Panc1 (cell line): ENCODE measurements around the gene AMHR2. TPM values are rescaled to one million over a fixed set of nuclear protein-coding genes. Genes with fewer than 3 reads are reported as not detected.

Experiments used
- ATAC-seq: fragments of 200-7000 bp; cut with Tn5 transposase; 2 replicates; pipeline ENCODE4 v1.9.1; 2020; ENCODE audit warnings: mild to moderate bottlenecking, moderate library complexity
- BruUV-seq: library from RNA; stranded (reverse); fragments of 400-500 nt; replicated peaks from 2 replicates; lab custom pipeline; 2021; lab: Mats Ljungman, UMichigan
- CTCF ChIA-PET: fragments of 300-600 bp; sonication (Branson Sonifier 250); formaldehyde crosslinking; loops from one replicate; lab custom pipeline; 2022; ENCODE audit warnings: antibody characterized with exemption; lab: Charles Lee
- POLR2A ChIA-PET: fragments of 300-600 bp; sonication (Branson Sonifier 250); formaldehyde crosslinking; loops from one replicate; lab custom pipeline; 2022; ENCODE audit warnings: antibody characterized with exemption; lab: Charles Lee
- DNase-seq: peaks from one replicate; pipeline ENCODE4 v3.0.0-alpha.2; 2010; ENCODE audit warnings: low read depth, low spot score
- H3K27ac ChIP-seq: 2 replicates; pipeline ENCODE4 v1.5.1; 2011; ENCODE audit warnings: mild to moderate bottlenecking, low read length, inconsistent platforms
- H3K27me3 ChIP-seq: fragments of 200-500 bp; sonication (Bioruptor generic); 2 replicates; pipeline ENCODE4 v1.6.0; 2014; ENCODE audit warnings: low read length, inconsistent platforms; ENCODE audit not compliant: control insufficient read depth, insufficient read depth
- H3K36me3 ChIP-seq: fragments of 200-500 bp; sonication (Bioruptor generic); 2 replicates; pipeline ENCODE4 v1.5.1; 2014; ENCODE audit warnings: inconsistent platforms, mild to moderate bottlenecking, low read length, moderate library complexity; ENCODE audit not compliant: control insufficient read depth, insufficient read depth
- H3K4me1 ChIP-seq: 2 replicates; pipeline ENCODE4 v1.5.1; 2011; ENCODE audit warnings: inconsistent platforms, mild to moderate bottlenecking, low read length, moderate library complexity; ENCODE audit not compliant: control insufficient read depth, insufficient read depth
- H3K4me3 ChIP-seq, 2 experiments: 2 replicates each; pipeline ENCODE4 v1.5.1; 2011 to 2012; ENCODE audit warnings: low read depth in 2 of 2, low read length in 2 of 2, mild to moderate bottlenecking in 2 of 2, inconsistent platforms in 1 of 2, moderate library complexity in 1 of 2
- H3K9me3 ChIP-seq: fragments of 200-500 bp; sonication (Bioruptor generic); 2 replicates; pipeline ENCODE4 v1.5.1; 2014; ENCODE audit warnings: low read depth, mild to moderate bottlenecking, inconsistent platforms, low read length, moderate library complexity; ENCODE audit not compliant: control insufficient read depth, insufficient read depth
- POLR2AphosphoS5 ChIP-seq: IDR thresholded peaks from 2 replicates; pipeline ENCODE4 v1.6.1; 2012; ENCODE audit warnings: mild to moderate bottlenecking, low read depth, low read length, moderate library complexity
- REST ChIP-seq, 2 experiments: IDR thresholded peaks; 2 replicates each; pipeline ENCODE4 v1.6.1; 2011 to 2012; ENCODE audit warnings: low read depth in 2 of 2, control low read depth in 1 of 2, low read length in 1 of 2, mild to moderate bottlenecking in 1 of 2, moderate library complexity in 1 of 2; ENCODE audit not compliant: insufficient read depth in 1 of 2
- SIN3A ChIP-seq: IDR thresholded peaks from 2 replicates; pipeline ENCODE4 v1.6.1; 2012; ENCODE audit warnings: low read depth, mild to moderate bottlenecking, low read length, moderate library complexity, borderline replicate concordance; ENCODE audit not compliant: insufficient read depth
- TCF7L2 ChIP-seq: IDR thresholded peaks from 2 replicates; pipeline ENCODE4 v1.6.1; 2011; ENCODE audit warnings: mild to moderate bottlenecking, low read depth, low read length, inconsistent platforms
- in situ Hi-C: cut with HindIII; loops from 2 replicates; pipeline ENCODE4 v1.10.0; 2016; ENCODE audit warnings: low sequenced_read_pairs, low pct_unique_long_range_greater_than_20kb
- intact Hi-C: fragments of 100-400 bp; cut with micrococcal nuclease; formaldehyde crosslinking; loops from one replicate; pipeline ENCODE4 v1.10.0; 2022; ENCODE audit not compliant: unreplicated experiment
- total RNA-seq: library from RNA; stranded (reverse); gene quantifications from one replicate; pipeline ENCODE4 v1.2.1, GENCODE V29; 2021; ENCODE audit not compliant: unreplicated experiment
- TF ChIP-seq, protein P1 (sequence below): fragments of 450-650 bp; IDR thresholded peaks from 2 replicates; pipeline ENCODE4 v1.5.1; 2017; ENCODE audit warnings: mild to moderate bottlenecking

The AMHR2 gene
- total RNA-seq, 1 experiment from 2014 or later: 0.13 TPM

GRCh38 chr12:53379389-53380103, 44.1 kb upstream of the AMHR2 start:
- DNase-seq (peak; percentile 100), ATAC-seq (peak; percentile 88)
- no TSS peak for BruUV-seq
- peak overlapping the region; percentile 99 for H3K27ac ChIP-seq
- H3K27me3 ChIP-seq: no peaks in the 10 kb centered on the region
- no peaks in the 10 kb centered on the region for H3K9me3 ChIP-seq
- TF ChIP-seq, protein P1, sequence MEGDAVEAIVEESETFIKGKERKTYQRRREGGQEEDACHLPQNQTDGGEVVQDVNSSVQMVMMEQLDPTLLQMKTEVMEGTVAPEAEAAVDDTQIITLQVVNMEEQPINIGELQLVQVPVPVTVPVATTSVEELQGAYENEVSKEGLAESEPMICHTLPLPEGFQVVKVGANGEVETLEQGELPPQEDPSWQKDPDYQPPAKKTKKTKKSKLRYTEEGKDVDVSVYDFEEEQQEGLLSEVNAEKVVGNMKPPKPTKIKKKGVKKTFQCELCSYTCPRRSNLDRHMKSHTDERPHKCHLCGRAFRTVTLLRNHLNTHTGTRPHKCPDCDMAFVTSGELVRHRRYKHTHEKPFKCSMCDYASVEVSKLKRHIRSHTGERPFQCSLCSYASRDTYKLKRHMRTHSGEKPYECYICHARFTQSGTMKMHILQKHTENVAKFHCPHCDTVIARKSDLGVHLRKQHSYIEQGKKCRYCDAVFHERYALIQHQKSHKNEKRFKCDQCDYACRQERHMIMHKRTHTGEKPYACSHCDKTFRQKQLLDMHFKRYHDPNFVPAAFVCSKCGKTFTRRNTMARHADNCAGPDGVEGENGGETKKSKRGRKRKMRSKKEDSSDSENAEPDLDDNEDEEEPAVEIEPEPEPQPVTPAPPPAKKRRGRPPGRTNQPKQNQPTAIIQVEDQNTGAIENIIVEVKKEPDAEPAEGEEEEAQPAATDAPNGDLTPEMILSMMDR: no peak
- TF ChIP-seq TCF7L2 (peak; percentile 72; the same call in 1 of the 2 replicates), REST (IDR thresholded peaks at IDR 0.05; ENCODE audit: insufficient read depth in 1 of 2, low read depth in 2 of 2, low read length in 1 of 2) (no peak), SIN3A (0 out of 2 replicates have a peak, but pooled peaks have one; percentile 3), POLR2AphosphoS5 (peak; percentile 95)
- CTCF ChIA-PET: interaction anchor here (0.5 to 1.4 kb wide), 6 partner anchors 27 to 1304 kb away, joined by 3 to 4 read pairs (median 3); no protein-coding TSS in a partner anchor
- intact Hi-C loops: loop anchor here (10.0 kb wide), 1 partner anchor 615 kb away; no protein-coding TSS in a partner anchor
- peak overlapping the region; percentile 49 to 54 for H3K4me3 ChIP-seq
- H3K4me1 ChIP-seq: peaks cover 25% of the 10 kb centered on the region
- in situ Hi-C loops: no loop called here
- no peaks in the 10 kb centered on the region for H3K36me3 ChIP-seq
- POLR2A ChIA-PET: interaction anchor here (0.6 to 1.7 kb wide), 6 partner anchors 35 to 202 kb away, joined by 4 to 16 read pairs (median 6); partner anchors contain the start of gene ZNF740

GRCh38 chr12:53380104-53380793, 43.4 kb upstream of the AMHR2 start, which contains the start of gene SP1:
Gene SP1, plus strand, starts transcription at chr12:53380176. Its CDS starts 116 bp downstream, at chr12:53380292.
- ATAC-seq: peak; percentile 75
- no peak for DNase-seq
- intact Hi-C loops (loop anchor here (10.0 kb wide), 1 partner anchor 615 kb away; no protein-coding TSS in a partner anchor), in situ Hi-C loops (no loop called here)
- ChIA-PET CTCF (interaction anchor here (0.6 to 1.4 kb wide), 3 partner anchors 28 to 1305 kb away, joined by 3 to 6 read pairs (median 4); no protein-coding TSS in a partner anchor), POLR2A (interaction anchor here (0.6 to 1.7 kb wide), 3 partner anchors 35 to 202 kb away, joined by 4 to 11 read pairs (median 6); no protein-coding TSS in a partner anchor)
- Histone ChIP-seq H3K27ac (peak within 1 kb of the TSS; percentile 99), H3K4me3 (peak within 1 kb of the TSS; percentile 54 to 61), H3K36me3 (no peaks in the 10 kb centered on the region), H3K27me3 (no peaks in the 10 kb centered on the region), H3K9me3 (no peaks in the 10 kb centered on the region), H3K4me1 (peaks cover 25% of the 10 kb centered on the region)
- no TSS peak for BruUV-seq
- TF ChIP-seq, protein P1: no peak
- TF ChIP-seq POLR2AphosphoS5: 0 out of 2 replicates have a peak, but pooled peaks have one; percentile 9
